ENCODE data around the gene ITGA2.

GRCh38 chr5:52945040-52945439, 44.1 kb upstream of the ITGA2 start:
- TF ChIP-seq EZH2 (IDR thresholded peaks at IDR 0.05; ENCODE audit: insufficient read depth, poor library complexity, severe bottlenecking) = no peak
- no peak for TF ChIP-seq EZH2phosphoT487 (IDR thresholded peaks at IDR 0.05; ENCODE audit: insufficient read depth, low read depth)

Measured in GM23248 (cell line).